Liver (tissue), 3 donors: ENCODE measurements around the gene NME8.

Experiments used
- FOXA1 ChIP-seq: IDR thresholded peaks from 2 replicates; pipeline ENCODE4 v1.6.1; 2016; ENCODE audit warnings: antibody characterized with exemption
- GABPA ChIP-seq, 2 donors: IDR thresholded peaks in 1 of 2; conservative IDR thresholded peaks in 1 of 2; 2 replicates each; pipeline ENCODE4 v1.6.1; 2016; ENCODE audit warnings: antibody characterized with exemption in 2 of 2, mild to moderate bottlenecking in 1 of 2, moderate library complexity in 1 of 2
- JUND ChIP-seq, 2 donors: IDR thresholded peaks; 2 replicates each; pipeline ENCODE4 v1.6.1; 2016; ENCODE audit warnings: antibody characterized with exemption in 2 of 2
- SP1 ChIP-seq: IDR thresholded peaks from 2 replicates; pipeline ENCODE4 v1.6.1; 2018; ENCODE audit warnings: antibody characterized with exemption, mild to moderate bottlenecking
- YY1 ChIP-seq: IDR thresholded peaks from 2 replicates; pipeline ENCODE4 v1.6.1; 2016; ENCODE audit warnings: antibody characterized with exemption, mild to moderate bottlenecking
- TF ChIP-seq, protein P1 (sequence below): fragments of 150-350 bp; IDR thresholded peaks from 2 replicates; pipeline ENCODE4 v1.5.1; 2017; ENCODE audit warnings: improper control_type of control experiment, low read depth, low read length; ENCODE audit not compliant: missing input control
- TF ChIP-seq, protein P2 (sequence below): IDR thresholded peaks from 2 replicates; pipeline ENCODE4 v1.6.1; 2016; ENCODE audit warnings: antibody characterized with exemption, mild to moderate bottlenecking
- TF ChIP-seq, protein P3 (sequence below): IDR thresholded peaks from 2 replicates; pipeline ENCODE4 v1.6.1; 2016; ENCODE audit warnings: antibody characterized with exemption
- donor health status: healthy.
- donor health status: healthy.

DNA sequence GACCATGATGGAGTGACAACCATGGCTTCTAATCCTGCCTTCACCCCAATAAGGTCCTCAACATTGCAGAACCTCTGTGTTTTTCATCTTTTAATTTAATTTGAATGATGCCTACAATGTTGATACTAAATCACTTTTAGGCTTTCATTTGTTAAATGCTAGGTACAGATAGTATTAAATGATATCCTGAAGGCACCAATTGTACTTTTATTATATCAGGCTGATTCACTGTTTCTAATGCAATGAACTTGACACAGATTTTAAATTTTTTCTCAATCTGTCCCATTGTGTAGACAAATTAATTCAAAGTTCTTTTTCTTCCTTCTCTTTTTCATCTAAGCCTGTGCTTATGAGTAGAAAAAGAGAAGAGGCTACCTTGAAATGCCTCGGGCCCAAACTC lies 77.2 kb downstream of the NME8 start:
- TF ChIP-seq YY1 (no peak), GABPA (IDR thresholded peaks at IDR 0.05 in 1 of 2, conservative IDR thresholded peaks at IDR 0.05 in 1 of 2) (no peak), FOXA1 (no peak), JUND (IDR thresholded peaks at IDR 0.05) (no peak), SP1 (no peak)
- TF ChIP-seq, protein P1, sequence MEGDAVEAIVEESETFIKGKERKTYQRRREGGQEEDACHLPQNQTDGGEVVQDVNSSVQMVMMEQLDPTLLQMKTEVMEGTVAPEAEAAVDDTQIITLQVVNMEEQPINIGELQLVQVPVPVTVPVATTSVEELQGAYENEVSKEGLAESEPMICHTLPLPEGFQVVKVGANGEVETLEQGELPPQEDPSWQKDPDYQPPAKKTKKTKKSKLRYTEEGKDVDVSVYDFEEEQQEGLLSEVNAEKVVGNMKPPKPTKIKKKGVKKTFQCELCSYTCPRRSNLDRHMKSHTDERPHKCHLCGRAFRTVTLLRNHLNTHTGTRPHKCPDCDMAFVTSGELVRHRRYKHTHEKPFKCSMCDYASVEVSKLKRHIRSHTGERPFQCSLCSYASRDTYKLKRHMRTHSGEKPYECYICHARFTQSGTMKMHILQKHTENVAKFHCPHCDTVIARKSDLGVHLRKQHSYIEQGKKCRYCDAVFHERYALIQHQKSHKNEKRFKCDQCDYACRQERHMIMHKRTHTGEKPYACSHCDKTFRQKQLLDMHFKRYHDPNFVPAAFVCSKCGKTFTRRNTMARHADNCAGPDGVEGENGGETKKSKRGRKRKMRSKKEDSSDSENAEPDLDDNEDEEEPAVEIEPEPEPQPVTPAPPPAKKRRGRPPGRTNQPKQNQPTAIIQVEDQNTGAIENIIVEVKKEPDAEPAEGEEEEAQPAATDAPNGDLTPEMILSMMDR = no peak
- TF ChIP-seq, protein P2, sequence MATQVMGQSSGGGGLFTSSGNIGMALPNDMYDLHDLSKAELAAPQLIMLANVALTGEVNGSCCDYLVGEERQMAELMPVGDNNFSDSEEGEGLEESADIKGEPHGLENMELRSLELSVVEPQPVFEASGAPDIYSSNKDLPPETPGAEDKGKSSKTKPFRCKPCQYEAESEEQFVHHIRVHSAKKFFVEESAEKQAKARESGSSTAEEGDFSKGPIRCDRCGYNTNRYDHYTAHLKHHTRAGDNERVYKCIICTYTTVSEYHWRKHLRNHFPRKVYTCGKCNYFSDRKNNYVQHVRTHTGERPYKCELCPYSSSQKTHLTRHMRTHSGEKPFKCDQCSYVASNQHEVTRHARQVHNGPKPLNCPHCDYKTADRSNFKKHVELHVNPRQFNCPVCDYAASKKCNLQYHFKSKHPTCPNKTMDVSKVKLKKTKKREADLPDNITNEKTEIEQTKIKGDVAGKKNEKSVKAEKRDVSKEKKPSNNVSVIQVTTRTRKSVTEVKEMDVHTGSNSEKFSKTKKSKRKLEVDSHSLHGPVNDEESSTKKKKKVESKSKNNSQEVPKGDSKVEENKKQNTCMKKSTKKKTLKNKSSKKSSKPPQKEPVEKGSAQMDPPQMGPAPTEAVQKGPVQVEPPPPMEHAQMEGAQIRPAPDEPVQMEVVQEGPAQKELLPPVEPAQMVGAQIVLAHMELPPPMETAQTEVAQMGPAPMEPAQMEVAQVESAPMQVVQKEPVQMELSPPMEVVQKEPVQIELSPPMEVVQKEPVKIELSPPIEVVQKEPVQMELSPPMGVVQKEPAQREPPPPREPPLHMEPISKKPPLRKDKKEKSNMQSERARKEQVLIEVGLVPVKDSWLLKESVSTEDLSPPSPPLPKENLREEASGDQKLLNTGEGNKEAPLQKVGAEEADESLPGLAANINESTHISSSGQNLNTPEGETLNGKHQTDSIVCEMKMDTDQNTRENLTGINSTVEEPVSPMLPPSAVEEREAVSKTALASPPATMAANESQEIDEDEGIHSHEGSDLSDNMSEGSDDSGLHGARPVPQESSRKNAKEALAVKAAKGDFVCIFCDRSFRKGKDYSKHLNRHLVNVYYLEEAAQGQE = no peak
- TF ChIP-seq, protein P3, sequence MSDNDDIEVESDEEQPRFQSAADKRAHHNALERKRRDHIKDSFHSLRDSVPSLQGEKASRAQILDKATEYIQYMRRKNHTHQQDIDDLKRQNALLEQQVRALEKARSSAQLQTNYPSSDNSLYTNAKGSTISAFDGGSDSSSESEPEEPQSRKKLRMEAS = no peak
